Epithelial cell of esophagus (primary cell): ENCODE results near the gene ARPP21.

Experiments
- DNase-seq: peaks from one replicate; pipeline ENCODE4 v3.0.0; 2010; ENCODE audit warnings: low read depth
- H3K4me3 ChIP-seq: 2 replicates; pipeline ENCODE4 v1.5.1; 2011; ENCODE audit warnings: mild to moderate bottlenecking, low read length, control low read depth
- TF ChIP-seq, protein P1 (sequence below): IDR thresholded peaks from 2 replicates; pipeline ENCODE4 v1.5.1; 2011; ENCODE audit warnings: low read depth, mild to moderate bottlenecking, low read length, control low read depth, inconsistent platforms; ENCODE audit not compliant: insufficient read depth; ENCODE audit errors: missing control alignments

ARPP21 gene

DNA sequence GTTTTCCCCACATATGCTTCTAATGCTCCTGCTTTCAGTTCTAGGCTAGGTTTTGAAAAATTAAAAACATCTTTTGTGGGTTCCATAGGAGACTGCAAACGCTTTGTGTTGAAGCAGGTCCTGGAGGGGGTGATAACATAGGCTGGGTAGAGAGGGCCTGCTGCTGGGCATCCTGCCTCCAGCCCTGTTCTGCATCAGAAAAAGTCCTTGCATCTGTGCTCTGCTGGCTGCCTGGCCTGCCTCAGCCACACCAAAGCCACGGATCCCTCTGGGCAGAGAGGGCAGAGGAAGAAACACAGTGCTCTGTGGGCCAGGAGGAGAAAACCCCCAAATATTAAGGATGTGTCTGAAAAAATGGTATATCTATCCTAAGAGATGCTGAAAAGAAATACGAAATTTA is 3.9 kb upstream of the ARPP21 start:
- no peak for DNase-seq
- TF ChIP-seq, protein P1, sequence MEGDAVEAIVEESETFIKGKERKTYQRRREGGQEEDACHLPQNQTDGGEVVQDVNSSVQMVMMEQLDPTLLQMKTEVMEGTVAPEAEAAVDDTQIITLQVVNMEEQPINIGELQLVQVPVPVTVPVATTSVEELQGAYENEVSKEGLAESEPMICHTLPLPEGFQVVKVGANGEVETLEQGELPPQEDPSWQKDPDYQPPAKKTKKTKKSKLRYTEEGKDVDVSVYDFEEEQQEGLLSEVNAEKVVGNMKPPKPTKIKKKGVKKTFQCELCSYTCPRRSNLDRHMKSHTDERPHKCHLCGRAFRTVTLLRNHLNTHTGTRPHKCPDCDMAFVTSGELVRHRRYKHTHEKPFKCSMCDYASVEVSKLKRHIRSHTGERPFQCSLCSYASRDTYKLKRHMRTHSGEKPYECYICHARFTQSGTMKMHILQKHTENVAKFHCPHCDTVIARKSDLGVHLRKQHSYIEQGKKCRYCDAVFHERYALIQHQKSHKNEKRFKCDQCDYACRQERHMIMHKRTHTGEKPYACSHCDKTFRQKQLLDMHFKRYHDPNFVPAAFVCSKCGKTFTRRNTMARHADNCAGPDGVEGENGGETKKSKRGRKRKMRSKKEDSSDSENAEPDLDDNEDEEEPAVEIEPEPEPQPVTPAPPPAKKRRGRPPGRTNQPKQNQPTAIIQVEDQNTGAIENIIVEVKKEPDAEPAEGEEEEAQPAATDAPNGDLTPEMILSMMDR, result no peak
- no peak overlapping the region for H3K4me3 ChIP-seq

DNA sequence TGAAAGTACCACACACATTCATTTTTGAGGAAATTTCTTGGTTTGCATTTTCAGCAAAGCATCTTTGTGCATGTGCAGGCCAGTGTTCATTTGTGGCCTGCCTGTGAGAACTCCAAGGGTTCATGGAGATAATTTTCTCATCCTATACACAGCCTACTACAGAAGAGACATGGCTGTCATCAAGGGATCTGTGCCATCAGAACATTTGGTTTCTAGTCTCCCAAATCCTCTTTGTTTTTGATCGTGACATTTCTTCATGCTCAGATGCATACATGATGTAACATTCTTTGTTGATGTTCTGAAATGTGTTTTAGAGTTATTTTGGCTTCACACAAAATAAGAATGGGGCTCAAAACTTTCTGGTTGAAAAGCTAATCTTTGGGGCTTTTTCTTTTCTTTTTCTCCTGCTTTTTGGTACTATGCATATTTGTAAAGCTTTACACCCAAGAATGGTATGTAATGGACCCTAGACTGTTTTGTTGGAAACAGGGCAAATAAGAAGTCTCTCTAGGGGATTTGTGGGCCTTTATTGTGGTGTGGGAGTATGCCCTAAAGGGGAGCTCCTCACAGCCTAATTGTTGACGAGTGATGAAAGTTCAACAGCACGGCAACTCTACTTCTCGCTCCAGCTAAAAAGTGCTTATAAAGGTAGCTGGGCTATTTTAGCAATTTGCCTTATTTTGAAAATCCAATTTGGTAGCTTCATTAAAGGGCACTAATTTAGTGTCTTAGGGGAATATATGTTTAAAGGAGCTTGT is 3.2 kb upstream of the ARPP21 start:
- H3K4me3 ChIP-seq, result no peak overlapping the region
- TF ChIP-seq, protein P1, result no peak
- no peak for DNase-seq

DNA sequence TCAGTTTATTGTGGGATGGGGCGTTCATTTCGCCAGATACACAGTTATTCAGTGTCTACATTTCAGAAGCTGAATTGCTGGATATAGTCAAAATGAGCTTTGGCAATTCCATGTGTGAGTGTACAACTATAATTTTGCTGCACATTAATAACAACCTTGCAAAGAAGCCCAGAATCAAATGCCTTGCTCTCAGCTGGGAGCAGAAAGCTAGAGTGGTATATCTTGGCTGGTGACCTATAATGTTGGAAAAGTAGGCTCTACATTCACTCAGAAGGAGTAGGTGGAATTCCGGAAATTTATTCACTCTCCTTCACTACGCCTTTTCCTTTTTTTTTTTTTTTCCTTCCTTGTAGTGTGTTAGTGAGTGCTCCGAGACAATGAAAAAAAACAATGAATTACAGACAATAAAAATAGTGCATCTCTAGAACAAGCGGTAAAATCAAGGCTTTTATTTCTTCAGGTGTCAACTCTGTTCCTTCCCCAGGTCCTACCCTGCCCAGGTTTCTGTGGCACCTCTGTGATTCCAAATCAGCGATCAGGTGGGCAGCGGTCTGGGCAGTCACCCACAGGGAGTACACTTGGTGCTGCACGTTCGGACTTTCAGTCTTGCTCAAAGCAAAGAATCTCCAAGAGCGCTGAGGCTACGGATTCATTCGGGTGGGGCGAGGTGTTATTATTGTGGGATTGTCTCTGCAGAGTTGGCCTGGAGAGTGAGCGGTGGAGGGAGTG is 910 bp upstream of the ARPP21 start:
- no peak for DNase-seq
- TF ChIP-seq, protein P1, result no peak
- no peak overlapping the region for H3K4me3 ChIP-seq

DNA sequence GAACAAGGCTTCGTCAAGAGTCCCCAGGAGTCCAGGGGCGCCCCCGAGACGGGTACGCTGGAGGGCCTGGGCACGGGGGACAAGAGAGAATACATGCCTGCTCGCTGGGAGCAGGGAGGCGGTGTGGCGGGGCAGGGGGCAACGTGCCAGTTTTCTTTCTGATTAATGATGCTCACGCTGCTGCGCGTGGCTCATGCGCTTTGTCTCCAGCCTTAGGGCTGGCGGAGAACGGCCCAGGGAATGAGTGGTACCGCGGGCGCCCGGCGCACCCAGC is 408 bp upstream of the ARPP21 start:
- no peak overlapping the region for H3K4me3 ChIP-seq
- DNase-seq, result no peak
- TF ChIP-seq, protein P1, result no peak

DNA sequence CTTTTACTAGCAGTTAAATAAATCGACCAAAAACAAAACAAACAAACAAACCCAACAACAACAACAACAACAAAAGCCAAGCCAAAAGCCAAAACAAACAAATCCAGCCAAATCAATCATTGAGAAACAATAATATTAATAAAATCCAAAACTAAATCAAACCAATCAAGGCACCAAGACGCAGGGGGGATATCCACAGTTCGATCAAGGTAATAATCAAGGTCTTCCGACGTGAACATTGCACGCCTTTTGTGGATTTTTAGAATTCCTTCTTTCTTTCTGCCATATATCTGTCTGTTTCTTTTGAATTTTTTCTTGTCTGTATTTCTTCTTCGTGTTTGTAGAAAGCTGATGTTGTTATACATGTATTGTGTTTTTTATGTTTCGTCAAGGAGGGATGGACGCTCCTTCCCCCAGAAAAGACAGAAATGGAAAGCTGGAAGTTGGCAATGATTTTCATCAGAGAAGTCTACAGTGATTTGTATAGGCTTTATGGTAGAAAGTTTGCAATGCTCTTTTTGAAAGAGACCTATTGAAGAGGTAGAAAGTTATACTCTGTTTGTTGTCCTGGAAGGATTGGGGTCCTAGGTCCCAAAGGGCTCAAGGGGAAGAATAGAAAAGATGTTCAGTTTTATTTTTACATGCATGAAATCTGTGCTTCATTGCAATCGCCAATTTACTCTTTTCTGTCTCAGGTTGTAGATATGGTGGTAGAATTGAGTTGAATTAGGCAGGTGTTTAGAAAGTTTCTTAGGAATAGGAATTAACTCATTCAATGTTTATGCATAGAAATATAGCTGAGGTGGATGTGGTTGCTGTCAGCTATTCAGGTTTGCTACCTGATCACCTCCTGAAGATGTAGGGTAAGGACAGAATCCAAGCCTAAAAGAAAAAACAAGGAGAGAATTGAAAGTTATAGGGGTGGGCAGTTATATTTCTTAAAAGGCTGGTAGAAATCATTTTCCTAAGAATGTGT is 1.2 kb downstream of the ARPP21 start:
- DNase-seq, result no peak
- no peak overlapping the region for H3K4me3 ChIP-seq
- TF ChIP-seq, protein P1, result no peak

DNA sequence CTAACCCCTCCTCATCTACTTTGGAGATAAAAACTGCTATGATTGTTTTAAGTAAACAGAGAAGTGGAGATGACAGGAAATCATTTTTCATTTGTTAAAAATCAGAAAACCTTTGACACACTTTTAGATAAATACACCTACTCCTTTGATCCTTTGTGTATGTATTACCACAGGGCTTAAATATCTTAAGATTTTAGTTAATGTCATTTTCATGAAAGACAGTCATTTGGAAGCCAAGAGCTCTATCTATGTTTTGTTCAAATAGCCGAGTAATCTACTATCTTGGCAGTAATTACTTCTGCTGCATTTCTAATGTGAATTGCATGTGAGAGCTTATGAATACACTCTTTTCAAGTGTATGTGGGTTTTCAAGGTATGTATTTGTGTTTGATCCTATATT is 2.0 kb downstream of the ARPP21 start:
- no peak overlapping the region for H3K4me3 ChIP-seq
- no peak for DNase-seq
- TF ChIP-seq, protein P1, result no peak
